ENCODE data around the gene KCNJ9. TPM values are rescaled to one million over a fixed set of nuclear protein-coding genes. Genes with fewer than 3 reads are reported as not detected.

KCNJ9 gene
- total and polyA plus RNA-seq, 2 of the 13 experiments (the other 11 are each of a cell fraction or from before 2014, with no cell fraction given), result not detected

GRCh38 chr1:160130486-160130885 is 49.1 kb downstream of the KCNJ9 start:
- Histone ChIP-seq H3K9me3 (ENCODE audit: low read length) (no peaks in the 10 kb centered on the region), H3K27ac (ENCODE audit: extremely low read length, insufficient read depth, low read length) (no peak overlapping the region), H3K79me2 (ENCODE audit: insufficient read depth, low read length) (no peaks in the 10 kb centered on the region), H4K20me1 (ENCODE audit: insufficient read depth, low read length) (no peaks in the 10 kb centered on the region), H3K4me1 (ENCODE audit: insufficient read depth, low read length) (peaks cover 64% of the 10 kb centered on the region), H3K36me3 (replicated peaks in 1 of 2; ENCODE audit: control insufficient read depth in 1 of 2, insufficient read depth in 2 of 2, low read length in 2 of 2) (no peaks in the 10 kb centered on the region), H3K4me2 (ENCODE audit: low read depth, low read length) (no peak overlapping the region), H3K4me3 (replicated peaks in 1 of 3; ENCODE audit: insufficient read depth in 1 of 3, low read depth in 2 of 3, low read length in 3 of 3) (no peak overlapping the region), H2AFZ (ENCODE audit: low read length) (no peak overlapping the region), H3K9ac (ENCODE audit: insufficient read depth, low read depth, low read length) (no peak overlapping the region), H3K27me3 (ENCODE audit: control insufficient read depth in 1 of 2, insufficient read depth in 2 of 2, low read length in 2 of 2) (no peaks in the 10 kb centered on the region)
- POLR2A ChIA-PET, result no interaction called here
- in situ Hi-C loops (cut with HindIII; ENCODE audit: extremely low pct_ligation_motif_present, low pct_unique_long_range_greater_than_20kb) (no loop called here), intact Hi-C loops (cut with micrococcal nuclease; ENCODE audit: unreplicated experiment) (no loop called here)
- CTCF ChIA-PET (ENCODE audit: low intra/inter-chr PET ratio, low total read pairs), result no interaction called here
- FAIRE-seq (no peak), ATAC-seq (no peak), DNase-seq (ENCODE audit: low spot score) (no peak)
- no TSS peak for BruUV-seq (replicated peaks)
- TF ChIP-seq FOXM1 (CRISPR knock-in tag; IDR thresholded peaks at IDR 0.05) (no peak), ZNF235 (CRISPR knock-in tag; IDR thresholded peaks at IDR 0.05; ENCODE audit: borderline replicate concordance) (no peak), FOXO1 (CRISPR knock-in tag; IDR thresholded peaks at IDR 0.05) (no peak), ZNF512 (CRISPR knock-in tag; IDR thresholded peaks at IDR 0.05) (no peak), KLF16 (CRISPR knock-in tag; IDR thresholded peaks at IDR 0.05) (no peak), TSC22D2 (CRISPR knock-in tag; IDR thresholded peaks at IDR 0.05; ENCODE audit: borderline replicate concordance) (no peak), ZBTB21 (CRISPR knock-in tag; IDR thresholded peaks at IDR 0.05) (no peak), NFKB2 (CRISPR knock-in tag; IDR thresholded peaks at IDR 0.05; ENCODE audit: borderline replicate concordance) (no peak), MXD4 (CRISPR knock-in tag; IDR thresholded peaks at IDR 0.05) (no peak), SIX1 (CRISPR knock-in tag; IDR thresholded peaks at IDR 0.05; ENCODE audit: borderline replicate concordance) (no peak), SOX13 (IDR thresholded peaks at IDR 0.05) (no peak), SOX13 (CRISPR knock-in tag; conservative IDR thresholded peaks at IDR 0.05 in 1 of 2, IDR thresholded peaks at IDR 0.05 in 1 of 2) (no peak), ZNF563 (CRISPR knock-in tag; IDR thresholded peaks at IDR 0.05) (no peak), ZNF678 (CRISPR knock-in tag; IDR thresholded peaks at IDR 0.05) (no peak), TCF12 (IDR thresholded peaks at IDR 0.05) (no peak), TCF12 (CRISPR knock-in tag; IDR thresholded peaks at IDR 0.05) (no peak), ZBTB46 (CRISPR knock-in tag; IDR thresholded peaks at IDR 0.05; ENCODE audit: borderline replicate concordance) (no peak), ZNF788 (CRISPR knock-in tag; IDR thresholded peaks at IDR 0.05; ENCODE audit: borderline replicate concordance) (no peak), ZNF414 (CRISPR knock-in tag; IDR thresholded peaks at IDR 0.05) (no peak)
- WGBS (ENCODE audit: low lambda C conversion rate), result 69% methylated on average over 5 of the region's 5 CpGs
